GM10847 (cell line): Measurements from ENCODE around the gene KCNJ4.

Source experiments
- POLR2A ChIP-seq: IDR thresholded peaks from 2 replicates; pipeline ENCODE4 v1.6.1; 2011; ENCODE audit not compliant: insufficient read length; ENCODE audit errors: extremely low read depth

Gene KCNJ4

GRCh38 chr22:38462960-38463784 lies 8.2 kb upstream of the KCNJ4 start:
- TF ChIP-seq POLR2A, result no peak

GRCh38 chr22:38461414-38462081 lies 6.5 kb upstream of the KCNJ4 start:
- TF ChIP-seq POLR2A, result no peak

GRCh38 chr22:38461057-38461413 lies 6.0 kb upstream of the KCNJ4 start:
- no peak for TF ChIP-seq POLR2A

GRCh38 chr22:38460426-38460840 lies 5.4 kb upstream of the KCNJ4 start:
- TF ChIP-seq POLR2A, result no peak

- TF ChIP-seq POLR2A, result no peak
Observed at GRCh38 chr22:38456841-38457699, 2.1 kb upstream of the KCNJ4 start.

- TF ChIP-seq POLR2A, result no peak
Observed at GRCh38 chr22:38456272-38456835, 1.4 kb upstream of the KCNJ4 start.

- no peak for TF ChIP-seq POLR2A
Observed at GRCh38 chr22:38455530-38456271, 702 bp upstream of the KCNJ4 start.

- no peak for TF ChIP-seq POLR2A
Observed at GRCh38 chr22:38454353-38455075, 485 bp downstream of the KCNJ4 start.

- no peak for TF ChIP-seq POLR2A
Observed at GRCh38 chr22:38453996-38454352, 1.0 kb downstream of the KCNJ4 start.

GRCh38 chr22:38453066-38453672 lies 1.8 kb downstream of the KCNJ4 start:
- no peak for TF ChIP-seq POLR2A

GRCh38 chr22:38452373-38453065 lies 2.5 kb downstream of the KCNJ4 start:
- no peak for TF ChIP-seq POLR2A

- TF ChIP-seq POLR2A, result no peak
Observed at GRCh38 chr22:38451864-38452263, 3.1 kb downstream of the KCNJ4 start.

- TF ChIP-seq POLR2A, result no peak
Observed at GRCh38 chr22:38451404-38451803, 3.6 kb downstream of the KCNJ4 start.
